ENCODE data around the gene SP110.
A peak's percentile ranks its signal among the peaks of the same experiment; 100 is the strongest.

The SP110 gene

DNA sequence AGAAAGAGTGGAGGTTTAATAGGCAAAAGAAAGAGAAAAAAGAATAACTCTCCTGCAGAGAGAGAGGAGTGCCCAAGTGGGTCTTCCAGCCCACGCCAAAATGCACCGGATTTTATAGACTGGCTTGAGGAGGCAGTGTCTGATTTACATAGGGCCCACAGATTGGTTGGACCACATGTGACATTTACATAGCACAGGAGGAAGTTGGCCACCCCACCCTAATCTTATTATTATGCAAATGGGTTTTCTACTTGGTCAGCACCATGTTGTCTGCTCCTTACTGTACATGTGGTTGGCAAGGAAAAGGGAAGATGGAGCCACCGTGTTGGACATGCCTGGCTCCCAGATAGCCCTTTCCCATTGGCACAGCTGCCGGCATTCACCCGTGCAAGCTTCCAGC is 56.8 kb downstream of the SP110 start:
- TF ChIP-seq, protein P1, sequence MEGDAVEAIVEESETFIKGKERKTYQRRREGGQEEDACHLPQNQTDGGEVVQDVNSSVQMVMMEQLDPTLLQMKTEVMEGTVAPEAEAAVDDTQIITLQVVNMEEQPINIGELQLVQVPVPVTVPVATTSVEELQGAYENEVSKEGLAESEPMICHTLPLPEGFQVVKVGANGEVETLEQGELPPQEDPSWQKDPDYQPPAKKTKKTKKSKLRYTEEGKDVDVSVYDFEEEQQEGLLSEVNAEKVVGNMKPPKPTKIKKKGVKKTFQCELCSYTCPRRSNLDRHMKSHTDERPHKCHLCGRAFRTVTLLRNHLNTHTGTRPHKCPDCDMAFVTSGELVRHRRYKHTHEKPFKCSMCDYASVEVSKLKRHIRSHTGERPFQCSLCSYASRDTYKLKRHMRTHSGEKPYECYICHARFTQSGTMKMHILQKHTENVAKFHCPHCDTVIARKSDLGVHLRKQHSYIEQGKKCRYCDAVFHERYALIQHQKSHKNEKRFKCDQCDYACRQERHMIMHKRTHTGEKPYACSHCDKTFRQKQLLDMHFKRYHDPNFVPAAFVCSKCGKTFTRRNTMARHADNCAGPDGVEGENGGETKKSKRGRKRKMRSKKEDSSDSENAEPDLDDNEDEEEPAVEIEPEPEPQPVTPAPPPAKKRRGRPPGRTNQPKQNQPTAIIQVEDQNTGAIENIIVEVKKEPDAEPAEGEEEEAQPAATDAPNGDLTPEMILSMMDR (conservative IDR thresholded peaks at IDR 0.05; ENCODE audit: control insufficient read depth, insufficient read depth, low read depth, low read length): no peak
- no peak for DNase-seq (ENCODE audit: low read depth)
- H3K4me3 ChIP-seq (ENCODE audit: control insufficient read depth, low read depth, low read length): no peak overlapping the region

DNA sequence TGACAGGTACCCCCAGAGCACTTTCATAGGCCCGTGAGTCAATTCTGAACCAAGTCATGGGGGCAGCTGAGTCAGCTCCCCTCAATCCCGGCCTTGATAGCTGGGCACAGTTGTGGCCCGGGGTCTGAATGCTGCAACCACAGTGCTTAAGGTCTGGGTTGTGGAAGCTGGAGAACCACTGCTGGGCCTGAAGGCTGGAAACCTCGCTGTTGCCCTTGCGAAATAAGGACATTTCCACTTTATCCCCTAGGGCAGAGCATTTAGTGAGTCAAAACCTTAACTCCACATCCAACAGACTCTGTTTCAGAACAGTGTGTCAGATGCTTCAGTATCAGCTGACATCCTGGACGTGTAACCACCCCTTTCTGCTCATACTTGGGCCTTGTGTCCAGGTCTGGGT is 58.6 kb downstream of the SP110 start:
- TF ChIP-seq, protein P1 (conservative IDR thresholded peaks at IDR 0.05; ENCODE audit: control insufficient read depth, insufficient read depth, low read depth, low read length): no peak
- peak; percentile 81 for DNase-seq (ENCODE audit: low read depth)
- H3K4me3 ChIP-seq (ENCODE audit: control insufficient read depth, low read depth, low read length): no peak overlapping the region

DNA sequence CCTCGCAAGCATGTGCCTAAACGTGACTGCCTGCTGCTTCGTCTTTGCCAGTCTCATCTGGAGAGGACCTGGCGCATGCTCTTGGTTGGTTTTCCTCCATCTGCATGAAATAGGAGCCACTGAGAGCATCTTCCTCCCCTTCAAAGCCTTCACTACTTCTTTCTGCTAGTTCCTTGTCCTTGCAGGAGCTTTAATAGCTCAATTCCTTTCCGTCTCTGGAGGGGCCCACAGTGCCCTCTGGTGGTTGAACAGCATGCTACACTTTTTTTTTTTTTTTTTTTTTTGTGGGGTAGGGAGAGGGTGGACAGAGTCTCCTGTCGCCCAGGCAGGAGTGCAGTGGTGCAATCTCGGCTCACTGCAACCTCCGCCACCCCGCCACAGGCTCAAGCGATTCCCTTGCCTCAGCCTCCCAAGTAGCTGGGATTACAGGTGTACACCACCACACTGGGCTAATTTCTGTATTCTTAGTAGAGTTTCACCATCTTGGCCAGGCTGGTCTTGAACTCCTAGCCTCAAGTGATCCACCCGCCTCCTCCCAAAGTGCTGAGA is 59.6 kb downstream of the SP110 start:
- TF ChIP-seq, protein P1 (conservative IDR thresholded peaks at IDR 0.05; ENCODE audit: control insufficient read depth, insufficient read depth, low read depth, low read length): peak; percentile 82
- H3K4me3 ChIP-seq (ENCODE audit: control insufficient read depth, low read depth, low read length): no peak overlapping the region
- DNase-seq (ENCODE audit: low read depth): peak; percentile 54

DNA sequence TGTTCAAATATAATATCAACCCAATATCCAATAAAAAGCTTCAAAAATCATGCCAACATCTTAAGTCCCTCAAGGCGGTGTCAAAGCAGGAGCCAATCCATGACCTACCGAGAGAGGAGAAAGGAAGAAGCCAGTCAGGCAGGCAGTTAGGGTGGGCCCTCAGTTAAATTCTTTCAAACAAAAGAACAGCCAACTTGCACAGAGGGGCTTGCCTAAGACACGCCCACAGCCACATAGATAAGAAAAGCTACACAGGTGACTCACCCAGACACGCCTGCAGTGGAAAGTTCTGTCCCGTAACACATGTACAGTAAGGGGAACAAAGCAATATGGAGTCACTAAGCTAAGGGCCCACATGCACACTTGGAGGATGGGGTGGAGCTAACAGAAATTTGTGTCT is 61.3 kb downstream of the SP110 start:
- TF ChIP-seq, protein P1 (conservative IDR thresholded peaks at IDR 0.05; ENCODE audit: control insufficient read depth, insufficient read depth, low read depth, low read length): no peak
- H3K4me3 ChIP-seq (ENCODE audit: control insufficient read depth, low read depth, low read length): no peak overlapping the region
- DNase-seq (ENCODE audit: low read depth): no peak

DNA sequence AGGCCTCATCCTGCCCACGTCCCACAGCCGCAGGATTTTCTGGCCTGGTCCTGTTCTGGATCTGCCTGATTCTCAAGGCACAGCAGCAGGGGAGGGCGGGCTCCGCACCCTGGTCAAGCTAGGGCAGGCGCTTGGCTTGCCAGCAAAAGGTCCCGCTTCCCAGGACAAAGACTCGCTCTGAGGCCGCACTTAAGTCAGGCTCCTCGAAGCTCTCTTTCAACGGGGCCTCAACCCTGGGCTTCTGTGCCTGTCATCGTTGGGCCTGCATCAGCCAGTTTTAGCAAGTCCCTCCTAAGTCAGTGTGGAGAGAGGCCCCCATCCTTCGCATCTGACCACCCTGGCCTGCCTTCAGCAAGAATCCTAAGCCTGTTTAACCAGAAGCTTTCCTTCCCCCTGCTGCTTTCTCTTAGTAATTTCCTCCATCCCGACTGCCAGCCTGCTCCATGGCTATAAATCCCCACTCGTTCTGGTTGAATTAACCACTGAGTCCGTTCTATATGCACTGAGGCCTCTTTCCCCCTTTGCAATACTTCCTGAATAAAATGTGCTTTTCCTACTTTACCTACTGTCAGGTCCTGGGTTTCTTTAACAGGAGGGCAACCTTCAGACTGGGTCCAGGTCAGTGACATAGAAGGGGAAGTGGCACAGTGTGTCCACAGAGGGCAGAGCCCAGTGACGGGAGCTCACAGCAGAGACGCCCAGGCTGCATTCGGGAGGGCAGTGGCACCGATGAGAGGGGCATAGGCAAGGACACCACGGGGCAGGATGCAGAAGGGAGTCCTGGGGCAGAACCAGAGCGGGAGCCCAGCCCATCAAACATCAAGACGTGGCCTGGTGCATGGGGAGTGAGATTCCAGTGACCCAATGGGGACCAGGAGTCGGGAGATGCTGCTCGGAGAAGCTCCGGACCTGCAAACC is 62.7 kb downstream of the SP110 start:
- no peak for DNase-seq (ENCODE audit: low read depth)
- TF ChIP-seq, protein P1 (conservative IDR thresholded peaks at IDR 0.05; ENCODE audit: control insufficient read depth, insufficient read depth, low read depth, low read length): no peak
- H3K4me3 ChIP-seq (ENCODE audit: control insufficient read depth, low read depth, low read length): no peak overlapping the region

DNA sequence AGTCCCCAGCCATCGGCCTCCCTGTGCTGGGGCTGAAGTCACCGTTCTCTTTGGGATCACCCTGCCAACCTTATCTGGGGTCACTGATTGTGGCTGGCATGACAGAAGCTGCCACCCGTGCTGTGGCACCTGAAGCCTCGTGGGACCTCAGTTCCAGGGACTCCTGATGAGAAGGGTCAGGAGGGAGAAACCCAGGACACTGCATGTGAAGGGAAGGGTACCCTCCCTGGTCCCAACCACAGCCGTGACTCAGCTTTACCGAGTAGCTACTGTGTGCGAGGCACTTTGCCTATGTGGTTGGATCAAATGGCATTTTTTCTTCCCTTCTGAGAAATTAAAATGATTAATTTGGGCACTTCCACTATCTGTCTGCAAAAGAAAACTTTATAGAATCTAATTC is 64.4 kb downstream of the SP110 start:
- no peak overlapping the region for H3K4me3 ChIP-seq (ENCODE audit: control insufficient read depth, low read depth, low read length)
- TF ChIP-seq, protein P1 (conservative IDR thresholded peaks at IDR 0.05; ENCODE audit: control insufficient read depth, insufficient read depth, low read depth, low read length): no peak
- no peak for DNase-seq (ENCODE audit: low read depth)
